ENCODE results near the gene DCC.

DCC gene

GRCh38 chr18:52435301-52435700 lies 95.3 kb downstream of the DCC start:
- no peak for DNase-seq
- no peak for TF ChIP-seq CTCF (IDR thresholded peaks at IDR 0.05; ENCODE audit: low read depth, low read length)
- Histone ChIP-seq H3K36me3 (no peaks in the 10 kb centered on the region), H3K4me3 (ENCODE audit: low read depth, low read length) (no peak overlapping the region), H3K9me3 (no peaks in the 10 kb centered on the region), H3K27me3 (no peaks in the 10 kb centered on the region), H3K4me1 (no peaks in the 10 kb centered on the region)

- Histone ChIP-seq H3K4me3 (ENCODE audit: low read depth, low read length) (no peak overlapping the region), H3K27me3 (no peaks in the 10 kb centered on the region), H3K36me3 (no peaks in the 10 kb centered on the region), H3K9me3 (no peaks in the 10 kb centered on the region), H3K4me1 (no peaks in the 10 kb centered on the region)
- DNase-seq = no peak
- TF ChIP-seq CTCF (IDR thresholded peaks at IDR 0.05; ENCODE audit: low read depth, low read length) = no peak
These were observed 97.2 kb downstream of the DCC start for GRCh38 chr18:52437161-52437560.

- Histone ChIP-seq H3K36me3 (no peaks in the 10 kb centered on the region), H3K27me3 (no peaks in the 10 kb centered on the region), H3K4me1 (no peaks in the 10 kb centered on the region), H3K9me3 (no peaks in the 10 kb centered on the region), H3K4me3 (ENCODE audit: low read depth, low read length) (no peak overlapping the region)
- DNase-seq = no peak
- TF ChIP-seq CTCF (IDR thresholded peaks at IDR 0.05; ENCODE audit: low read depth, low read length) = no peak
These were observed 99.5 kb downstream of the DCC start for GRCh38 chr18:52439457-52439856.

- H3K36me3 ChIP-seq = no peaks in the 10 kb centered on the region
- no peaks in the 10 kb centered on the region for H3K27me3 ChIP-seq
- no peaks in the 10 kb centered on the region for H3K9me3 ChIP-seq
- DNase-seq = no peak
- no peak for TF ChIP-seq CTCF (IDR thresholded peaks at IDR 0.05; ENCODE audit: low read depth, low read length)
- H3K4me1 ChIP-seq = no peaks in the 10 kb centered on the region
- H3K4me3 ChIP-seq (ENCODE audit: low read depth, low read length) = no peak overlapping the region
These were observed 101.8 kb downstream of the DCC start for GRCh38 chr18:52441794-52442193.

- TF ChIP-seq CTCF (IDR thresholded peaks at IDR 0.05; ENCODE audit: low read depth, low read length) = no peak
- H3K4me1 ChIP-seq = no peaks in the 10 kb centered on the region
- no peak overlapping the region for H3K4me3 ChIP-seq (ENCODE audit: low read depth, low read length)
- H3K27me3 ChIP-seq = no peaks in the 10 kb centered on the region
- no peak for DNase-seq
- H3K36me3 ChIP-seq = no peaks in the 10 kb centered on the region
- H3K9me3 ChIP-seq = no peaks in the 10 kb centered on the region
These were observed 102.7 kb downstream of the DCC start for GRCh38 chr18:52442686-52443085.

- H3K4me1 ChIP-seq = no peaks in the 10 kb centered on the region
- no peaks in the 10 kb centered on the region for H3K9me3 ChIP-seq
- H3K36me3 ChIP-seq = no peaks in the 10 kb centered on the region
- DNase-seq = no peak
- no peaks in the 10 kb centered on the region for H3K27me3 ChIP-seq
- no peak overlapping the region for H3K4me3 ChIP-seq (ENCODE audit: low read depth, low read length)
- TF ChIP-seq CTCF (IDR thresholded peaks at IDR 0.05; ENCODE audit: low read depth, low read length) = no peak
These were observed 111.3 kb downstream of the DCC start for GRCh38 chr18:52451256-52451655.

Measured in BE2C (cell line).